ENCODE data around the gene BTBD3.

The BTBD3 gene

GRCh38 chr20:11917663-11918062, at the start of gene BTBD3:
BTBD3 (plus strand) TSS chr20:11917893; CDS start chr20:11918276, 383 bp downstream.
- DNase-seq (ENCODE audit: low read depth in 2 of 2) = no peak

GRCh38 chr20:11869641-11870040, 48.1 kb upstream of the BTBD3 start:
- no peak for DNase-seq (ENCODE audit: low read depth in 2 of 2)

- no peak for DNase-seq (ENCODE audit: low read depth in 2 of 2)
Measured at GRCh38 chr20:11870411-11870810, 47.3 kb upstream of the BTBD3 start.

- no peak for DNase-seq (ENCODE audit: low read depth in 2 of 2)
Measured at GRCh38 chr20:11876555-11876954, 41.1 kb upstream of the BTBD3 start.

- no peak for DNase-seq (ENCODE audit: low read depth in 2 of 2)
Measured at GRCh38 chr20:11880680-11881079, 37.0 kb upstream of the BTBD3 start.

- DNase-seq (ENCODE audit: low read depth in 2 of 2) = no peak
Measured at GRCh38 chr20:11881449-11881848, 36.2 kb upstream of the BTBD3 start.

- no peak for DNase-seq (ENCODE audit: low read depth in 2 of 2)
Measured at GRCh38 chr20:11882651-11883050, 35.0 kb upstream of the BTBD3 start.

GRCh38 chr20:11888648-11889047, 29.0 kb upstream of the BTBD3 start:
- no peak for DNase-seq (ENCODE audit: low read depth in 2 of 2)

- peak; percentile 28 to 39 for DNase-seq (ENCODE audit: low read depth in 2 of 2)
Measured at GRCh38 chr20:11890331-11891076, 27.2 kb upstream of the BTBD3 start.

- DNase-seq (ENCODE audit: low read depth in 2 of 2) = peak in 1 of 2 donors; percentile 1
Measured at GRCh38 chr20:11891077-11891775, 26.5 kb upstream of the BTBD3 start.

GRCh38 chr20:11891776-11892545, 25.7 kb upstream of the BTBD3 start:
- peak; percentile 12 to 26 for DNase-seq (ENCODE audit: low read depth in 2 of 2)

- no peak for DNase-seq (ENCODE audit: low read depth in 2 of 2)
Measured at GRCh38 chr20:11894062-11894461, 23.6 kb upstream of the BTBD3 start.

GRCh38 chr20:11895861-11896387, 21.8 kb upstream of the BTBD3 start:
- DNase-seq (ENCODE audit: low read depth in 2 of 2) = no peak

GRCh38 chr20:11901127-11901526, 16.6 kb upstream of the BTBD3 start:
- no peak for DNase-seq (ENCODE audit: low read depth in 2 of 2)

GRCh38 chr20:11902285-11902697, 15.4 kb upstream of the BTBD3 start:
- DNase-seq (ENCODE audit: low read depth in 2 of 2) = no peak

GRCh38 chr20:11905460-11906179, 12.1 kb upstream of the BTBD3 start:
- no peak for DNase-seq (ENCODE audit: low read depth in 2 of 2)

GRCh38 chr20:11906626-11907480, 10.8 kb upstream of the BTBD3 start:
- no peak for DNase-seq (ENCODE audit: low read depth in 2 of 2)

- no peak for DNase-seq (ENCODE audit: low read depth in 2 of 2)
Measured at GRCh38 chr20:11907621-11908020, 10.1 kb upstream of the BTBD3 start.

- no peak for DNase-seq (ENCODE audit: low read depth in 2 of 2)
Measured at GRCh38 chr20:11912013-11912658, 5.6 kb upstream of the BTBD3 start.
